GM12892 (cell line): ENCODE results near the gene ZNF407.

Source experiments
- DNase-seq: peaks from one replicate; pipeline ENCODE4 v3.0.0; 2011; ENCODE audit not compliant: insufficient read length
- FAIRE-seq: peaks from 2 replicates; lab custom pipeline; 2011; peaks lifted over from hg19 to GRCh38; lab: Jason Lieb, UNC
- POLR2A ChIP-seq: IDR thresholded peaks from 2 replicates; pipeline ENCODE4 v1.6.1; 2011; ENCODE audit warnings: low read depth, low read length, control low read depth
- POLR2AphosphoS5 ChIP-seq: IDR thresholded peaks from 2 replicates; pipeline ENCODE4 v1.6.1; 2011; ENCODE audit warnings: low read depth, low read length, control low read depth
- TAF1 ChIP-seq: IDR thresholded peaks from 2 replicates; pipeline ENCODE4 v1.6.1; 2011; ENCODE audit warnings: low read depth, mild to moderate bottlenecking, control low read depth, low read length, borderline replicate concordance

The ZNF407 gene

GRCh38 chr18:74791501-74792194 lies 194.0 kb downstream of the ZNF407 start:
- TF ChIP-seq TAF1 (no peak), POLR2A (no peak), POLR2AphosphoS5 (no peak)
- FAIRE-seq (no peak), DNase-seq (no peak)

- DNase-seq (no peak), FAIRE-seq (peak; percentile 9)
- TF ChIP-seq TAF1, result no peak
- no peak for TF ChIP-seq POLR2AphosphoS5
- TF ChIP-seq POLR2A, result no peak
Observed at GRCh38 chr18:74793746-74794145, 196.1 kb downstream of the ZNF407 start.

GRCh38 chr18:74795751-74796150 lies 198.1 kb downstream of the ZNF407 start:
- TF ChIP-seq POLR2A, result no peak
- no peak for TF ChIP-seq POLR2AphosphoS5
- TF ChIP-seq TAF1, result no peak
- no peak for DNase-seq
- FAIRE-seq, result peak; percentile 60

GRCh38 chr18:74796211-74796610 lies 198.5 kb downstream of the ZNF407 start:
- no peak for TF ChIP-seq POLR2AphosphoS5
- no peak for TF ChIP-seq POLR2A
- no peak for TF ChIP-seq TAF1
- DNase-seq (no peak), FAIRE-seq (no peak)

GRCh38 chr18:74796841-74797576 lies 199.3 kb downstream of the ZNF407 start:
- no peak for TF ChIP-seq TAF1
- no peak for TF ChIP-seq POLR2A
- FAIRE-seq, result peak; percentile 81
- no peak for DNase-seq

GRCh38 chr18:74797577-74798151 lies 200.0 kb downstream of the ZNF407 start:
- no peak for FAIRE-seq
- TF ChIP-seq TAF1, result no peak
- TF ChIP-seq POLR2AphosphoS5, result no peak
- no peak for TF ChIP-seq POLR2A
- no peak for DNase-seq

- no peak for TF ChIP-seq POLR2A
- no peak for TF ChIP-seq POLR2AphosphoS5
- TF ChIP-seq TAF1, result no peak
- FAIRE-seq, result no peak
Observed at GRCh38 chr18:74799542-74799941, 201.9 kb downstream of the ZNF407 start.

GRCh38 chr18:74800098-74800497 lies 202.4 kb downstream of the ZNF407 start:
- no peak for FAIRE-seq
- DNase-seq, result no peak
- no peak for TF ChIP-seq POLR2A
- no peak for TF ChIP-seq TAF1
- TF ChIP-seq POLR2AphosphoS5, result no peak

More at GRCh38 chr18:74799542-74799941, 201.9 kb downstream of the ZNF407 start:
- no peak for DNase-seq

- FAIRE-seq, result no peak
- DNase-seq, result no peak
- TF ChIP-seq POLR2A, result no peak
- no peak for TF ChIP-seq TAF1
- TF ChIP-seq POLR2AphosphoS5, result no peak
Observed at GRCh38 chr18:74803117-74803516, 205.4 kb downstream of the ZNF407 start.

GRCh38 chr18:74803769-74804168 lies 206.1 kb downstream of the ZNF407 start:
- FAIRE-seq, result no peak

GRCh38 chr18:74804677-74805076 lies 207.0 kb downstream of the ZNF407 start:
- no peak for DNase-seq
- no peak for TF ChIP-seq POLR2AphosphoS5
- no peak for TF ChIP-seq TAF1
- TF ChIP-seq POLR2A, result no peak
- no peak for FAIRE-seq

More at GRCh38 chr18:74803769-74804168, 206.1 kb downstream of the ZNF407 start:
- no peak for DNase-seq
- no peak for TF ChIP-seq TAF1
- TF ChIP-seq POLR2AphosphoS5, result no peak
- no peak for TF ChIP-seq POLR2A
